ENCODE measurements around the gene FDX1. TPM values are rescaled to one million over a fixed set of nuclear protein-coding genes. Genes with fewer than 3 reads are reported as not detected.

Gene FDX1
- total RNA-seq, 3 donors from 2014 or later, result 18.7 to 24.3 (median 19.0) TPM

GRCh38 chr11:110474578-110474977 is 44.8 kb downstream of the FDX1 start:
- ATAC-seq (no peak), DNase-seq (no peak)
- intact Hi-C loops (cut with DNase I, micrococcal nuclease), result no loop called here
- Histone ChIP-seq H3K4me1 (ENCODE audit: low read depth) (no peaks in the 10 kb centered on the region), H3K4me3 (no peak overlapping the region), H3K36me3 (ENCODE audit: low read depth) (no peaks in the 10 kb centered on the region), H3K9me3 (no peaks in the 10 kb centered on the region)
- no peak for TF ChIP-seq CTCF (IDR thresholded peaks at IDR 0.05)

GRCh38 chr11:110475671-110476070 is 45.9 kb downstream of the FDX1 start:
- no peak for DNase-seq
- no peak for ATAC-seq
- Histone ChIP-seq H3K4me1 (ENCODE audit: low read depth) (no peaks in the 10 kb centered on the region), H3K9me3 (no peaks in the 10 kb centered on the region), H3K4me3 (no peak overlapping the region), H3K36me3 (ENCODE audit: low read depth) (no peaks in the 10 kb centered on the region)
- intact Hi-C loops (cut with DNase I, micrococcal nuclease), result no loop called here
- no peak for TF ChIP-seq CTCF (IDR thresholded peaks at IDR 0.05)

- Histone ChIP-seq H3K4me1 (ENCODE audit: low read depth) (no peaks in the 10 kb centered on the region), H3K36me3 (ENCODE audit: low read depth) (no peaks in the 10 kb centered on the region), H3K9me3 (no peaks in the 10 kb centered on the region), H3K4me3 (no peak overlapping the region)
- DNase-seq (no peak), ATAC-seq (no peak)
- intact Hi-C loops (cut with DNase I, micrococcal nuclease), result no loop called here
- no peak for TF ChIP-seq CTCF (IDR thresholded peaks at IDR 0.05)
Measured at GRCh38 chr11:110478410-110478809, 48.7 kb downstream of the FDX1 start.

- ATAC-seq (peak; percentile 15), DNase-seq (peak in 1 of 3 donors; percentile 17)
- Histone ChIP-seq H3K36me3 (ENCODE audit: low read depth) (no peaks in the 10 kb centered on the region), H3K4me3 (no peak overlapping the region), H3K9me3 (no peaks in the 10 kb centered on the region), H3K4me1 (ENCODE audit: low read depth) (no peaks in the 10 kb centered on the region)
- no peak for TF ChIP-seq CTCF (IDR thresholded peaks at IDR 0.05)
- intact Hi-C loops (cut with DNase I, micrococcal nuclease), result no loop called here
Measured at GRCh38 chr11:110479108-110480101, 49.7 kb downstream of the FDX1 start.

GRCh38 chr11:110481523-110481922 is 51.8 kb downstream of the FDX1 start:
- DNase-seq, result no peak
- no peak for ATAC-seq
- TF ChIP-seq CTCF (IDR thresholded peaks at IDR 0.05), result no peak
- Histone ChIP-seq H3K36me3 (ENCODE audit: low read depth) (no peaks in the 10 kb centered on the region), H3K4me1 (ENCODE audit: low read depth) (no peaks in the 10 kb centered on the region), H3K9me3 (no peaks in the 10 kb centered on the region), H3K4me3 (no peak overlapping the region)
- intact Hi-C loops (cut with DNase I, micrococcal nuclease), result no loop called here
